GM21390 (cell line): ENCODE measurements around the gene DHRS12.

ENCODE experiments used
- ATAC-seq: cut with Tn5 transposase; IDR thresholded peaks from one replicate; pipeline ENCODE4 v1.9.1; 2021; ENCODE audit not compliant: unreplicated experiment

Gene DHRS12

DNA sequence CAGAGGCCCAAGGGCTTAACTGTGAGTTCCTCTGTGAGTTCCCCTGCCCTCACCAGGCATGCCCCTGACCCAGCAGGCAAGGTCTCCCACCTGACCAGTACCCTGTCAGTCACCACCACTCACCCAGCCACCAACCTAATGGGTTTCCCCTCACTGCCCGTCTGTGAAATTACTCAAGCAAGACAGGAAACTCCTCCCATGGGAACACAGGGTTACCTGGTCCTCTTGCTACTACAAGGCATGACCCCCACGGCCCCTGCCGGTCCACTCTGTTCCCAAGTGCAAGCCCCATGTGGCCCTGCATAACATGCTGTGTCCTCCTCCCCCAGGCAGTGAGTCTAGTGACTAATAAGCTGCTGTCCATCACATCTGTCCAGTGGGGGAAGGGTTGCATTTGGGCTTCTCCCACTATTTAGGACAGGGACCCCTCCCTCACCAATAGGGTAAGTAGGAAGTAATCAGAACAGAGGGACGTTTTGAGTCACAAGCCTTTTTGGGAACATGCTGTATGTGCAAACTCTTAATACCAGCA lies 8.0 kb upstream of the DHRS12 start:
- no peak for ATAC-seq

- no peak for ATAC-seq
Measured at GRCh38 chr13:51811046-51811445, 7.1 kb upstream of the DHRS12 start.

- no peak for ATAC-seq
Measured at GRCh38 chr13:51808811-51809210, 4.8 kb upstream of the DHRS12 start.

DNA sequence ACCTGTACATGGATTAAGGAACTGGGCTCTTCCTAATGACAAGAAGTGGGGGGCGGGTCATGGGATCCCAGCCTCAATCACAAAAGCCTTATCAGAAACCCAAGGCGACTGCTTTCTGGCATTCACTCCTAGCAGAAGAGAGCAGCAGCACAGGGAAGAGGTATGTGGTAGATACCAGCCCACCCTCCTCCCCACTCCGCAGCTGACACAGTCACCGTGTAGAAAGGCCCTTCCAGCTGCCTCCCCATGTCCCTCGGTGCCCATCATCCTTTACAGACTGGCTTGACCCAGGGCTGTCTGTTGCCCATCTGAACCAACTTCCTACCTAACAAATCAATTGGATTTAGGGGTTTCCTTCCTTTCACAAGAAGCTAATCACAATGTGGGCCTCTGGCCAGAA lies 3.1 kb upstream of the DHRS12 start:
- ATAC-seq = no peak

DNA sequence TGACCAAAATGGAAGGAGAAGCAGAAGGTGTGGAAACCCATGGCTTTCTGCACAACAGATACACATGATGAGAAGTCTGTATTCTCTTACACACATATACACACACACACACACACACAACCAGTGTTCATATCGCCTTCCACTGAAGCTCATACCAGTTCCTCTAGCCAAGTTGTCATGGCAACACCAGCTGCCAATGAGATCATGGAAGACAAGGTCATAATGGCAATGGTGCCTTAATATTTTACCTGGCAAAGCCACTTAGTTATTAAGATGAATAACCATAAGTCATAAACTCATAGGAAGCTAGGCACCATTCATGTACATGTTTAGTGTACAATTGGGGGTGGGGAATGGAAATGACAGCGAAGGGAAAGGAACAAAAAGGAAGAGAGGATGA lies 2.6 kb upstream of the DHRS12 start:
- no peak for ATAC-seq

DNA sequence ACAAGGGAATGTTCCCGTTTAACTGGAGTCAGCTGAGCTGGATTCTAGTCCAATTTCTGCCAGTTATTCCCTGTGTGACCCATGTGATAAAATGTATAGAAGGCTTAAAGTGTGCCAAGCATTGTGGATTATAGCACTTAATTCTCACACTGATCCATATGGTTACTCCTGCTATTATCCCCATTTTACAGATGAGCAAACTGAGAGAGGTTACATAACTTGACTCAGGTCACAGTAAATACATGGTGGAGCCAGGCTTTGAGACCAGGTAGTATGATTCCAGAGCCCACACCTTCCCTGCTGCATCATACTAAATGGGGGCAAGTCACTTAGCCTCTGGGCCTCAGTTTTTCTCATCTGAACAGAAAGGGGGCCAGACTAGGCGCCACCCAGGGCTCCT lies 2.0 kb upstream of the DHRS12 start:
- ATAC-seq = no peak

DNA sequence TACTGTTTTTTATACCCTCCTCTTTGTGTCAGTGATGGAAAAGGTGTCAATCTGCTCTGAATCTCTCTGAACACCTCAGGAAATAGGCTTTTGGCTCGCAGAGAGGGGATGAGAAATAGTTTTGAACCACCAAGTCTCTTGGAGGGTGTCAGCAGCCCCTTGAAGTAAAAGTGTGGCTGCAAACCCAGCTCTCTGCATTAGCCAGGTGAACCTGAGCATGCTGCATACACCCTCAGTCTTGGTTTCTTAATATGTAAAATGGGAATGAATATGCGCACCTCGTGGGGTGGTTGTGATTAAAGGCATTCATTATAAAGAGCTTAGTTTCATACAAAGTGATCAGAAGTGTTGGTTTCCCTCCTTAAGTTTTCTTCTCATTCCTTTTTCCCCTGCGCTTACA lies 1.4 kb upstream of the DHRS12 start:
- no peak for ATAC-seq

DNA sequence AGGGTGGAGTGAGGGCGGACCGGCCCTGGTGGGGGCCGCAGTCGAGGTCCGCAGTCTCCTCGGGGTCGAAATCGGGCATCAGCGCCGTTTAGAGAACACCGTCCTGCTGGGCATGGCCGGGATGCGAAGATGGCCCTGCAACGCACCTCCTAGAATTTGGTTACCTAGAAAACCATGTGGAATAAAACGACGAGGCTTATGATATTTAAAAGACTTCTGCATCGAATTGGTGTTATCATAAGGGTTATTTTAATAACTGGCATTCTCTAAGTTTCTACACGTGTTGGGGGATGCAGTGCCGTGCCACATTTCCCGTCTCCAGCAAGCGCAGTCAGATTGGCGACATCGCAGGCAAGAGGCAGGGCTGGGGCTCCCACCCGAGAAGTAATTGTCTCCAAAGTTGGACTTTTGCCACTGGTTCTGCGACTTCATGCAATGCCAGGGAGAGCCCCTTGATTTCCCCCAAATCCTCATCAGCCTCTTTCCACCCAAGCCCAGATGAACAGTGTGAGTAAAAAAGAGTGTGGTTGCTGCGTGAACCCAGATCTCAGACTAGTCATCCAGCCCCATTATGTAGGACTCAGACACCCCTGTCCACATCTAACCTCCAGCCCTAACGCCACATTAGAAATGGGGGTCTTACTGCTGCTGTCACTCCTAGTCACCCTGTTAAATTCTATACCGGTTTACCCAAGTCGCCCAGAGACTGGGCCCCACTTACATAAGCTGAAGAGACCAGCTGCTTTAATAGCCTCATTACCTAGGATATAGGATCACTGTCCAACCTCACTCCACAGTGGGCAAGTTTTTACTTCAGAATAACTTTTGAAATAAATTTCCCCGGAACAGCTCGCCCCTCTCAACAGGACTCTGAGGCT lies 571 bp upstream of the DHRS12 start:
- no peak for ATAC-seq

- ATAC-seq = no peak
Measured at GRCh38 chr13:51802631-51803418, 1.1 kb downstream of the DHRS12 start.

DNA sequence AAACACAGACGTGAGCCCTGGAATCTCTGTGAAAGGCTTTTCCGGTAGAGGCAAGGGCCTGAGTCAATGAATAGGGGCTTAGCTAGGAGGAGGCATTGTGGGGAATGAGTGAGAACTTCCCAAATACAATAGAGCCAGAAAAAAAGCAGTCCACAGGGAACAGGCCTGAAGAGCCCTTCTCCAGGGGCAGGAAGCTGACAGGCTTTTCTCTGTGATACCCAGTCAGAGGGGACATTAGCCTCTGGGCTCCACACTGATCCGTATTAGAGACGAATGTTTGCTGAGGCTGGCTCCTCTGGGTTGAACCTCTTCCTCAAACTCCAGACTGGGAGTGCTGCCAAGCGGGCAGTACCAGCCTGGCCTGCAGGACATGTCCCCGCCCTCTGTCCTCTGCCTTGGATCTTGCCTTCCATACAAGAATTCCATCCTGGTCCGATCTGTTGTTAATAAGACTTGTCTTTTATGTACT lies 2.3 kb downstream of the DHRS12 start:
- no peak for ATAC-seq

GRCh38 chr13:51800486-51800885 lies 3.5 kb downstream of the DHRS12 start:
- ATAC-seq = no peak

DNA sequence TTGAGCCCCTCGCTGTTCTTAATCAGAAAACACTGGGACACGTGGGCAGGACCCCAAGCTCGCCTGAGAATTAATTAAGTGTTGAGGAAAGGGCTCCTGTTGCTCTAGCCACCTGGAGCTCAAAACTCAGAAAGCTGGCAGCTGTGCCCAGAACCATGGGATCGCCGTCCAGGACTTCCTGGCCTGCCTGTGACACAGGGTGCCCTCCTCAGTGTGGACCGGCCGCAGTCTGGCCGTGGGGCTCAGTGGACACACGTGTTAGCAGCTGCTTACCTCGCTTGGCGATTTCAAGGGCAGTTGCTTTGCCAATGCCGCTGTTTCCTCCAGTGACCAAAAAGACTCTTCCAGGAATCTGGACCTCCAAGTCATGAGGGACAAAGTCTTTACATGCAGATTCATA lies 4.7 kb downstream of the DHRS12 start:
- ATAC-seq = no peak

DNA sequence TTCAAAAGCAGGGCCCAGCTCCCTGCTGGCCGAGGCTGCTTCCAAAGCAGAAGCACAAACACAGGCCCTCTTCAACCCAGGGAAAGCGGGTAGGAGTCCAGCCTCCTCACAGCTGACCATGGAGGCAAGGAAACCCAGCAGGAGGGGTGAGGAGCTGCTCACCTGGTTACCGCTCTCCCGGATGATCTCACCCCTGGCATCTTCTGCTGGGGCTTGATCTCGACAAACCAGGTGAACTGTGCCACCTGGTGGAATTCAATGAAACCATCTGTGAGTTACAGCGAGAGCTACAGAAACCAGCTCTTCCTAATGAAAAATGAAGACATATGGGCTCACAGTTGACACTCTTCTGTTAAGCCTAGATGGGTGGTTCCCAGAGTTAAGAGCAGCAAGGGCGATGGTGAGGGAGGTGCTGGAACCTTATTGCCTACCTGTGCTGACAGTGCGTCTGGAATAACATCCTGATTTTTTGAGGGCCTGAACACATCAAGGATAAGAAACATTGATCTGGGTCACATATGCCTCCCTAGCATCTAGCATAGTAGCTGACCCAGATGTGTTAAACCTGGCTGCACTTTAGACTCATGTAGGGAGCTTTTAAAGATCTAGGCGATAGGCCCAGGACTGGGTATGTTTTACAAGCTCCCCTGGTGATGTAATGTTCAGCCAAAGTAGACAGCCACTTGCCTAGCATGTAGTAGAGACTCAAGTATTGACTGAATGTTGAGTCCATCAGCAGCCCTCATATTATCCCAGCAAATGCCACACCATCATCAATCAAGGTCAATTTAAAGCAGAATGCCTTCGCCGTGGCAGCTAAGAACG lies 6.1 kb downstream of the DHRS12 start:
- ATAC-seq = no peak

GRCh38 chr13:51796546-51796945 lies 7.4 kb downstream of the DHRS12 start:
- no peak for ATAC-seq

GRCh38 chr13:51795419-51795818 lies 8.5 kb downstream of the DHRS12 start:
- ATAC-seq = no peak

- ATAC-seq = no peak
Measured at GRCh38 chr13:51794964-51795363, 9.0 kb downstream of the DHRS12 start.

GRCh38 chr13:51793570-51794271 lies 10.2 kb downstream of the DHRS12 start:
- ATAC-seq = peak; percentile 61

- ATAC-seq = no peak
Measured at GRCh38 chr13:51786425-51787265, 17.3 kb downstream of the DHRS12 start.

- no peak for ATAC-seq
Measured at GRCh38 chr13:51785712-51786424, 18.1 kb downstream of the DHRS12 start.
